Psoas muscle (tissue), 8 donors: Measurements from ENCODE around the gene RABL2B. TPM values are rescaled to one million over a fixed set of nuclear protein-coding genes. Genes with fewer than 3 reads are reported as not detected.

Experiments
- ATAC-seq, 4 donors: fragments of 200-7000 bp; cut with Tn5 transposase; one replicate each; pipeline ENCODE4 v1.9.1; 2020; ENCODE audit warnings: moderate library complexity in 3 of 4, mild to moderate bottlenecking in 2 of 4
- DNase-seq, 2 donors: peaks; one replicate each; pipeline ENCODE4 v3.0.0-alpha.2; 2020
- H3K27ac ChIP-seq: fragments of 200-600 bp; one replicate; pipeline ENCODE4 v1.8.0; 2022
- H3K27me3 ChIP-seq, 3 donors: fragments of 200-600 bp in 1 of 3; one replicate each; pipeline versions ENCODE4 v1.6.1 to v1.8.0; 2013 to 2022; ENCODE audit warnings: low read length in 2 of 3, mild to moderate bottlenecking in 2 of 3, moderate library complexity in 1 of 3; ENCODE audit not compliant: insufficient read depth in 3 of 3
- H3K36me3 ChIP-seq, 2 donors: fragments of 200-600 bp in 1 of 2; one replicate each; pipeline versions ENCODE4 v1.6.1 to v1.8.0; 2013 to 2022; ENCODE audit warnings: low read depth in 1 of 2, mild to moderate bottlenecking in 1 of 2, moderate library complexity in 1 of 2; ENCODE audit not compliant: insufficient read depth in 1 of 2
- H3K4me1 ChIP-seq: fragments of 200-600 bp; one replicate; pipeline ENCODE4 v1.8.0; 2022
- H3K4me3 ChIP-seq: fragments of 200-600 bp; one replicate; pipeline ENCODE4 v1.8.0; 2022; ENCODE audit warnings: mild to moderate bottlenecking
- H3K9me3 ChIP-seq: fragments of 200-600 bp; one replicate; pipeline ENCODE4 v1.8.0; 2022
- WGBS, 3 donors: extraction: QIAGEN DNeasy Blood & Tissue Kit; methylation state at CpG; one replicate each; pipeline versions ENCODE4 v1.1.6 to v1.1.7; 2013; 5-methylcytosine and 5-hydroxymethylcytosine counted together
- intact Hi-C, 2 donors: fragments of 100-400 bp; cut with DNase I; formaldehyde crosslinking; loops; one replicate each; pipeline versions ENCODE4 v1.11.0 to v1.14.2; 2022
- polyA plus RNA-seq, 3 donors: library from polyadenylated mRNA; stranded (reverse); fragments of 200-250 nt; gene quantifications; one replicate each; pipeline ENCODE4 v1.2.3, GENCODE V29; 2013
- total RNA-seq, 4 donors: library from RNA; stranded (reverse); fragmentation: NEBNext Ultra II Directional in 2 of 4; extraction: Animal tissue kit (Norgen Biotek cat#: 25700) in 2 of 4; gene quantifications; one replicate each; pipeline versions ENCODE4 v1.2.1 to v1.2.4, GENCODE V29; 2021 to 2023
- TF ChIP-seq, protein P1 (sequence below): fragments of 200-600 bp; IDR thresholded peaks from one replicate; pipeline ENCODE4 v1.8.0; 2022; ENCODE audit warnings: antibody characterized with exemption
- donor health status: healthy with polysubstance abuse.
- donor health status: DM: no; HTN: no; CAD: no; lungs with moderate emphysema.
- donor health status: Bipolar disorder and iron deficiency.
- donor health status: healthy.
- donor health status: DM: yes; HTN: yes; CAD: no.
- donor health status: DM: no; HTN: no; CAD: no.
- donor health status: DM: no; HTN: no; CAD: no.
- donor health status: DM: yes; HTN: yes; CAD: no.

RABL2B gene
- total and polyA plus RNA-seq, 7 donors, result 4.1 to 12.7 (median 7.1) TPM

- WGBS, 3 donors, result 52 to 66% (median 56%) methylated on average over 12 of the region's 12 CpGs
- TF ChIP-seq, protein P1, sequence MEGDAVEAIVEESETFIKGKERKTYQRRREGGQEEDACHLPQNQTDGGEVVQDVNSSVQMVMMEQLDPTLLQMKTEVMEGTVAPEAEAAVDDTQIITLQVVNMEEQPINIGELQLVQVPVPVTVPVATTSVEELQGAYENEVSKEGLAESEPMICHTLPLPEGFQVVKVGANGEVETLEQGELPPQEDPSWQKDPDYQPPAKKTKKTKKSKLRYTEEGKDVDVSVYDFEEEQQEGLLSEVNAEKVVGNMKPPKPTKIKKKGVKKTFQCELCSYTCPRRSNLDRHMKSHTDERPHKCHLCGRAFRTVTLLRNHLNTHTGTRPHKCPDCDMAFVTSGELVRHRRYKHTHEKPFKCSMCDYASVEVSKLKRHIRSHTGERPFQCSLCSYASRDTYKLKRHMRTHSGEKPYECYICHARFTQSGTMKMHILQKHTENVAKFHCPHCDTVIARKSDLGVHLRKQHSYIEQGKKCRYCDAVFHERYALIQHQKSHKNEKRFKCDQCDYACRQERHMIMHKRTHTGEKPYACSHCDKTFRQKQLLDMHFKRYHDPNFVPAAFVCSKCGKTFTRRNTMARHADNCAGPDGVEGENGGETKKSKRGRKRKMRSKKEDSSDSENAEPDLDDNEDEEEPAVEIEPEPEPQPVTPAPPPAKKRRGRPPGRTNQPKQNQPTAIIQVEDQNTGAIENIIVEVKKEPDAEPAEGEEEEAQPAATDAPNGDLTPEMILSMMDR, result no peak
- Histone ChIP-seq H3K27ac (no peak overlapping the region), H3K4me3 (no peak overlapping the region), H3K9me3 (no peaks in the 10 kb centered on the region), H3K27me3 (peaks cover 0 to 11% (median 2%) of the 10 kb centered on the region in 3 donors), H3K36me3 (no peaks in the 10 kb centered on the region), H3K4me1 (no peaks in the 10 kb centered on the region)
- ATAC-seq, result peak; percentile 54 to 83 (median 78)
- intact Hi-C loops, result no loop called here
- peak in 1 of 2 donors; percentile 50 for DNase-seq
Measured at GRCh38 chr22:50739894-50740293, 43.5 kb downstream of the RABL2B start.

DNA sequence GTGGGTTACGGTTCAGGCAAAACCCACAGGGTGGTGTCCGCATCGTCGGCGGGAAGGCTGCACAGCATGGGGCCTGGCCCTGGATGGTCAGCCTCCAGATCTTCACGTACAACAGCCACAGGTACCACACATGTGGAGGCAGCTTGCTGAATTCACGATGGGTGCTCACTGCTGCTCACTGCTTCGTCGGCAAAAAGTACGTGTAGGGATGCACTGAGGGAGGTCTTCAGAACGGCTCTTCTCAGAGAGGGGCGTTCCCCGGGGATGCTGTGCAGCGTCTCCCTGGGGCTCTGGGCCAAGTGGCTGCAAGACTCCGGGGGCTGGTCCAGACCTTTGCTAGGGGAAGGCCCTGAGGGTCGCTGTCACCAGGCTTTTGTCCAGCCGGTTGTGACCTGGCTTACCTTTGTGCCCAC, 44.2 kb downstream of the RABL2B start:
- TF ChIP-seq, protein P1, result no peak
- peak in 1 of 2 donors; percentile 39 for DNase-seq
- Histone ChIP-seq H3K4me3 (no peak overlapping the region), H3K27me3 (peaks cover 0 to 15% (median 2%) of the 10 kb centered on the region in 3 donors), H3K4me1 (no peaks in the 10 kb centered on the region), H3K9me3 (no peaks in the 10 kb centered on the region), H3K27ac (no peak overlapping the region), H3K36me3 (no peaks in the 10 kb centered on the region)
- 72 to 80% (median 73%) methylated on average over 17 of the region's 17 CpGs for WGBS, 3 donors
- ATAC-seq, result no peak
- intact Hi-C loops, result no loop called here

DNA sequence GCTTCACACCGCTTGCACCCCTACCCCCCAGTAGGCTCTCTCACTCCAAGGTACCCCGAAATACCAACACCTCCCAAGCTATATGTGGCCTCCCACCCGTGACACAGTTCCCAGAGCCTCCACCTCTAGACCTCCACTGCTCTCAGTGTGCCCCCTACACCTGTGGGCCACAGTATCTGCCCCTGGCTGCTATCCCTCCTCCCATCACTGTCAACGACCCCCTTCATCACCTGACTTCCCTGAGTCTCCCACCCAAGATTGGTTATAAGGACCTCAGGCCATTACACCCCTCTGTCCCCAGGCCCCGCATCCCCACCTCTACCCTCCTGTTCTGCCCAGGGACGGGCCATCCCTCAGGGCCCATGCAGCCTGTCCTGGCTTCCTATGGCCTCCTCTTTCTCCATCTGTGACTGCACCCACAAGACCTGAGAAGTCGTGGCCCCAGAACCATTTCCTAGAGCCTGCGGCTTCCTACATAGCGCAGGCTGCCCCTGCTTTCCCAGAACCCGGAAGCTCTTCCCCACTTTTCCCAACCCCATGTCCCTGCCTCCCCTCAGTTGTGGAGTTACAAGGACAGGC, 44.7 kb downstream of the RABL2B start:
- intact Hi-C loops, result no loop called here
- peak in 1 of 4 donors; percentile 13 for ATAC-seq
- Histone ChIP-seq H3K4me1 (no peaks in the 10 kb centered on the region), H3K4me3 (no peak overlapping the region), H3K27ac (no peak overlapping the region), H3K36me3 (no peaks in the 10 kb centered on the region), H3K27me3 (peaks cover 0 to 19% (median 2%) of the 10 kb centered on the region in 3 donors), H3K9me3 (no peaks in the 10 kb centered on the region)
- DNase-seq, result peak in 1 of 2 donors; percentile 36
- WGBS, 3 donors, result 82 to 88% (median 85%) methylated on average over 10 of the region's 10 CpGs
- TF ChIP-seq, protein P1, result no peak

GRCh38 chr22:50737728-50738648, 45.4 kb downstream of the RABL2B start, which contains the start of gene ACR:
ACR (plus strand) TSS chr22:50738204; CDS start chr22:50738236, 32 bp downstream.
- Histone ChIP-seq H3K27ac (no peak within 1 kb of the TSS), H3K27me3 (peaks cover 0 to 19% (median 2%) of the 10 kb centered on the region in 3 donors), H3K36me3 (no peaks in the 10 kb centered on the region), H3K9me3 (no peaks in the 10 kb centered on the region), H3K4me3 (no peak within 1 kb of the TSS), H3K4me1 (no peaks in the 10 kb centered on the region)
- WGBS, 3 donors, result 66 to 67% (median 66%) methylated on average over 13 of the region's 13 CpGs
- TF ChIP-seq, protein P1, result no peak
- DNase-seq (peak in 1 of 2 donors; percentile 17), ATAC-seq (peak in 2 of 4 donors; percentile 26 to 30)
- intact Hi-C loops, result no loop called here
